Measurements from ENCODE around the gene ELN.

DNA sequence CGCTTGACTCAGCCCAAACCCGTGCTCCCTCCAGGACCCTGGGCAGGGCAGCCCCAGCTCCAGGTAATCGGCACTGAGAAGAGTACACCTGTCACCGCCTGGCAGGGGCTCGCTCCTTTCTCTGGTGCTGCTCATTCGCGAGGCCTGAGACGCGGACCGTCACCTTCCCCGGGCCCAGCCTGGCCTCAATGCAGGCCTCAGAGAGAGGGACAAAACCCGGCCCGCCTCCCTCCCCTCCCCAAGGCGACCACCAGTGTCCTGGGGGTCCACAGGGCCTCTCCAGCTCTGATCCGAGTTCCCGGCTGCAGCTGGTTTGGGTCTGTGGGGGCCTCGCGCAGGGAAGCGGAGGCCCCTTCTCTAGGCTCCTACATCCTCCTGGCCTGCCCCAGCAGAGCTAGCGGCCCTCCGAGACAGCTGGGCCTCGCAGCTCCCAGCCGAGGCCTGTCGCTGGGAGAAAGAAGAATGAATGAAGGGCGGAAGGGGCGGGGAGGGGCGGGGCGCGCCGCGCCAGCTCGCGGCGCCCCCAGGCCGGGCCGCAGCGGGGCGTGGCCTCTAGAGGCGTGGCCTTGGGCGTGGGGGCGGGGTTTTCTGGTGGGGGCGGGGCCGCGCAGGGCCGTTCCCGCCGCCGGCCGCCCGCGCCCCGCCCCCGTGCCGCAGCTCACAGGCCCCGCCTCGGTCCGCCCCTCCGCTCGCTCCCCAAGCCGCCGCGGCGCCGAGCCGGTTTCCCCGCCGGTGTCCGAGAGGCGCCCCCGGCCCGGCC lies 55.3 kb downstream of the ELN start, which contains the start of gene LIMK1:
- no peak for TF ChIP-seq POLR2A (IDR thresholded peaks at IDR 0.05)
- TF ChIP-seq CTCF (IDR thresholded peaks at IDR 0.05 in 4 of 5, conservative IDR thresholded peaks at IDR 0.05 in 1 of 5), result no peak
